K562 (cell line): ENCODE measurements around the gene PARS2.

Experiments used
- CHD2 ChIP-seq: IDR thresholded peaks from 2 replicates; pipeline ENCODE4 v1.6.1; 2011; ENCODE audit warnings: low read depth, low read length
- MCM7 ChIP-seq, 2 experiments: fragments of 450-650 bp; IDR thresholded peaks; 2 replicates each; pipeline ENCODE4 v1.6.1; 2016 to 2018
- NCOA2 ChIP-seq, 2 experiments: fragments of 450-650 bp; IDR thresholded peaks; 2 replicates each; pipeline ENCODE4 v1.6.1; 2018; ENCODE audit warnings: mild to moderate bottlenecking in 2 of 2, moderate library complexity in 1 of 2; ENCODE audit not compliant: partially characterized antibody in 2 of 2
- PHF8 ChIP-seq: fragments of 200-600 bp; sonication (generic); IDR thresholded peaks from 2 replicates; pipeline ENCODE4 v1.6.1; 2012; ENCODE audit warnings: mixed run types, mild to moderate bottlenecking, inconsistent platforms, low read length, moderate library complexity, borderline replicate concordance
- PTRF ChIP-seq: fragments of 450-650 bp; IDR thresholded peaks from 2 replicates; pipeline ENCODE4 v1.6.1; 2016; ENCODE audit warnings: mild to moderate bottlenecking, missing genetic modification characterization, missing compliant biosample characterization
- STAT5B ChIP-seq: fragments of 250-450 bp; sonication (Bioruptor Pico); IDR thresholded peaks from 2 replicates; pipeline ENCODE4 v1.8.0; 2021; ENCODE audit warnings: mild to moderate bottlenecking, inconsistent platforms
- TCF7 ChIP-seq: sonication (generic); IDR thresholded peaks from 2 replicates; pipeline ENCODE4 v1.6.1; 2016; ENCODE audit warnings: antibody characterized with exemption, borderline replicate concordance
- ZNF76 ChIP-seq: fragments of 250-450 bp; sonication (Bioruptor Pico); IDR thresholded peaks from 2 replicates; pipeline ENCODE4 v1.4.0; 2020; ENCODE audit warnings: mild to moderate bottlenecking, moderate library complexity, borderline replicate concordance
- TF ChIP-seq, protein P1 (sequence below): fragments of 250-450 bp; sonication (Bioruptor Pico); IDR thresholded peaks from 2 replicates; pipeline ENCODE4 v1.5.0; 2021; ENCODE audit warnings: mild to moderate bottlenecking, borderline replicate concordance

DNA sequence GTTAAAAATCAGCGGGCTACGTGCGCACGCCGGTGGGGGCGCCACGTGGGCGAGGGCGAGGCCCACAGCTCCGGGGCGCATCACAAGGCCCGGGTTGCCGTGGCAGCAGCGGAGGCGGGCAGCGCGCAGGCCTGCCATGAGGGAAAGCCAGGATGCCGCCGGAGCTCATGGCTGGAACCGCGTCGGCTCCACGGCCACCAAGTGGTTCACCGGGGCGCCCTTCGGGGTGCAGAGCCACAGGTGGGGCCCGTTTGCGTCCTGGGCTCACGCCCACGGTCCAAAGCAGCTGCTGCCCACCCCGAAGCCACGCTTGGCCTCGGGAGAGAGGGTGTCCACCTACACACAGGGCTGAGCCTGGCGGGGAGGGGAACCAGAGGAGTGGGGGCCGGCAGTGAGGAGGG lies 41.7 kb upstream of the PARS2 start:
- TF ChIP-seq STAT5B (CRISPR knock-in tag) (no peak), MCM7 (IDR thresholded peaks at IDR 0.05) (no peak), ZNF76 (no peak), TCF7 (no peak), NCOA2 (IDR thresholded peaks at IDR 0.05; ENCODE audit: partially characterized antibody in 2 of 2) (no peak), PHF8 (no peak), CHD2 (no peak), PTRF (tag) (no peak)
- TF ChIP-seq, protein P1, sequence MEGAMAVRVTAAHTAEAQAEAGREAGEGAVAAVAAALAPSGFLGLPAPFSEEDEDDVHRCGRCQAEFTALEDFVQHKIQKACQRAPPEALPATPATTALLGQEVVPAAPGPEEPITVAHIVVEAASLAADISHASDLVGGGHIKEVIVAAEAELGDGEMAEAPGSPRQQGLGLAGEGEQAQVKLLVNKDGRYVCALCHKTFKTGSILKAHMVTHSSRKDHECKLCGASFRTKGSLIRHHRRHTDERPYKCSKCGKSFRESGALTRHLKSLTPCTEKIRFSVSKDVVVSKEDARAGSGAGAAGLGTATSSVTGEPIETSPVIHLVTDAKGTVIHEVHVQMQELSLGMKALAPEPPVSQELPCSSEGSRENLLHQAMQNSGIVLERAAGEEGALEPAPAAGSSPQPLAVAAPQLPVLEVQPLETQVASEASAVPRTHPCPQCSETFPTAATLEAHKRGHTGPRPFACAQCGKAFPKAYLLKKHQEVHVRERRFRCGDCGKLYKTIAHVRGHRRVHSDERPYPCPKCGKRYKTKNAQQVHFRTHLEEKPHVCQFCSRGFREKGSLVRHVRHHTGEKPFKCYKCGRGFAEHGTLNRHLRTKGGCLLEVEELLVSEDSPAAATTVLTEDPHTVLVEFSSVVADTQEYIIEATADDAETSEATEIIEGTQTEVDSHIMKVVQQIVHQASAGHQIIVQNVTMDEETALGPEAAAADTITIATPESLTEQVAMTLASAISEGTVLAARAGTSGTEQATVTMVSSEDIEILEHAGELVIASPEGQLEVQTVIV (CRISPR knock-in tag), result no peak
